Jurkat, Clone E6-1 (cell line): ENCODE data around the gene TRIM66.
A peak's percentile ranks its signal among the peaks of the same experiment; 100 is the strongest.

Source experiments
- DNase-seq: peaks from one replicate; pipeline ENCODE4 v3.0.0-alpha.2; 2011; ENCODE audit warnings: low read depth, low spot score
- H3K4me3 ChIP-seq: 2 replicates; pipeline ENCODE4 v1.5.1; 2011; ENCODE audit warnings: mild to moderate bottlenecking, low read length, control low read depth, moderate library complexity

The TRIM66 gene

DNA sequence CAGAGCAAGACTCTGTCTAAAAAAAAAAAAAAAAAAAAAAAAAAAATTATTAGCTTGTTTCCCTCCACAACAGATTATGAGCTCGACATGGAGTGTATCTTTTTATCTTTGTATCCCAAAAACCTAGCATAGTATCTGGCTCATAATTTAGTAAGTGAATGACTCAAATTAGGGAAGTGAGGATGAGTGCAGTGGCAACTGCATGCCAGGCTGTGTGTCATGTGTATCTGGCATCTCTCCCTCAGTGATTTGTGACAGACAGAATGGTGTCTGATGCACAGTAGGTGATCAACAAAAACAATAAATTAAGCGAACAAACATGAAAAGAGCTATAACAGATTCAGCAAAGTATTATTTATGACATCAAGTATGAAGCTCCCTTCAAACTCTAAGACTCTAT is 95.7 kb downstream of the TRIM66 start:
- DNase-seq = no peak
- no peak overlapping the region for H3K4me3 ChIP-seq

DNA sequence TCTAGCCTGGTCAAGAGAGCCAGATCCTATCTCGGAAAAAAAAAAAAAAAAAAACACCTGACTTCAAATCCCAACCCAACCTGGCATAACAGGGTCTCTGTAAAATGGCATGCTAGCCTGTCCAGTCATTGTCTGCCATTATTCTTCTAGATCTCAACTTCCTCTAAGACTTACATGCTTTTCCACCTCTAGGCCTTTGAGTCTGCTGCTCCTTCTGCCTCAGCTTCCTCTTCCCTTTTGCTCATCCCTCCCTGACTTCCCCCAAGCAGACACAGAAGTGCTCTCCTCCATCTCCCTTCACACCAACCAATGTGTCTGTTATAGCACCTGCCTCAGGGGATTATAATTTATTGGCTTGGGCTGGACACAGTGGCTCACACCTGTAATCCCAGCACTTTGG is 96.3 kb downstream of the TRIM66 start:
- DNase-seq = no peak
- H3K4me3 ChIP-seq = no peak overlapping the region

DNA sequence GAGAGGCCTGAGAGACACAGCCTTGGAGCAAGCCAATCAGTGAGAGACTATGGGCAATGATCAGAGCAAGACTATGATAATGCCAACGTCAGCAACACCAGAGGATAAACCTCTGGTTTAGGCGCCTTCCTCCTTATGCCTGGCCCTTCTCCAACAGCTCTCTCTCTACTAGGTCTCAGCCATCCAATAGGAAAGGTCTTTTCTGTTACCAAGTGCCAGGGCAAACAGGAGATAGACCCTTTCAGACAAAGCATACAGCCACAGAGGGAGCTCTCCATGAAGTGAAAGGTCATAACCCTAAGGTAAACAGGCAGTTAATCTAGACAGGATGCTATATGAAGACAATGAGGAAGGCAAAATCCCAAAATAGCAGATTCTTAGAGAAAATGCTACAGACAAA is 98.0 kb downstream of the TRIM66 start:
- no peak for DNase-seq

DNA sequence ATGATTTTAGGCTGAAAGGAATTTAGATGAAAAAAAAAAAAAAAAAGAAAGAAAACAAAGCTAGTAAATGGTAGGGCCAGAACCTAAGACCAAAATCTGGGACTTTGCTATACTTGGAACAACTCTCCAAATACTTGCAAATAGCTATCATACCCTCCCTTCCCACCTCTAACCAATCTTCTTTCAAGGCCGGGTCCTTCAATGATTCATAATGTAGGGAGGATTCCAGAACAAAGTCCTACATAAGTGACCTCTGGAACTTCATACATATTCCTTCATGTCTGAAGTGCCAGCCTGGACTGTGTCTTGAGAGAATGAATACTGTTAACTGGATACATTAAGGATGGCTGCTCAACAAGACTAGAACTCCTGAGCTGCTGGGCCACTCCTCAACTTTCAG is 98.4 kb downstream of the TRIM66 start:
- DNase-seq = no peak
- no peak overlapping the region for H3K4me3 ChIP-seq

More for the DNA sequence above, 98.0 kb downstream of the TRIM66 start:
- H3K4me3 ChIP-seq = no peak overlapping the region

DNA sequence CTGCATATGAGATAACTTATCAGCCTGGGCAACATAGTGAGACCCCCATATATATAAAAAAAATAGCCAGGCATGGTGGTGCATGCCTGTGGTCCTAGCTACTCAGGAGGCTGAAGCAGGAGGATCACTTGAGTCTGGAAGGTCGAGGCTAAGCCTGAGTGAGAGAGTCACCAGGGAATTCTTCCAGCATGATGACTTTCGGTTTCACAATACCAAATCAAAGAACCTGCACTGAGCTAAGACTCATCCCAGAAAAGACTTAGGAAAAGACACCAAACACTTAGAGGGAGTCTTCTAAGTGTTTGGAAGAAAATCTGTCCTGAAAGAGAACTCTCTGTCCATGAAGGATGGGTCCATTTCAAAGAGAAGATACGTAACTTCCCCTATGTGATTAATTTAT is 101.2 kb downstream of the TRIM66 start:
- H3K4me3 ChIP-seq = no peak overlapping the region
- DNase-seq = no peak

DNA sequence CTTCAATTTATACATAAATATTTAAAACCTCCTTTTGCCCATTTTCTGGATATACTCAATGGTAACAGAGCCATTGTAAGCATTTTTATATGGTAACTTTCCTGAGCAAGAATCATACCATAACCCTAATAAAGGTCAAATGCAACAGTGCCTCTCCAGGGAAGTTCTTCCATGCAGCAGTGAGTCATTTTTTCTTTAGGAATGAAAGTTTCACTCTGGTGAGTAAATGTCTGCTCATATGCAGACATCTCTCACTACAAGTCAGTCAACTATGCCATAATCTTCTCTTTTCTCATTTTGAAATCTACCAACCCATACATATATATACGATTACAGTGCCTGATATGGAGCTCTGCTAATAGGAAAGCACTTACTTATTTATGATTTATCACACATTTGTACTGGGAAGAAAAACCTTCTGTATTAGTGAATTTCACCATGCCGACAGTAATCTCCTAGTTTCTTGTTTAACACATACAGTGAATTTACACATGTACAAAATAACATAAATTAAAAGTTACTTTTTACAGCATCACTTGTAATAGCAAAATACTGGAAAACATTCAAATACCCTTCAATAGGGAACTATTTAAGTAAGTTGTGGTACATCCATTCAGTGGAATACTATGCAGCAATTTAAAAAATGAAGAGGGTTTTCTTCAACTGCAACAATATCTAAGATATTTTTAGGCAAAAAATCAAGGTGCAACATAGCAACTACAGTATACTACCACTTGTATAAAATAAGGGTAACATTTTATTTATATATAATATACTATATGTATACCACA is 104.5 kb downstream of the TRIM66 start:
- no peak for DNase-seq
- H3K4me3 ChIP-seq = no peak overlapping the region

DNA sequence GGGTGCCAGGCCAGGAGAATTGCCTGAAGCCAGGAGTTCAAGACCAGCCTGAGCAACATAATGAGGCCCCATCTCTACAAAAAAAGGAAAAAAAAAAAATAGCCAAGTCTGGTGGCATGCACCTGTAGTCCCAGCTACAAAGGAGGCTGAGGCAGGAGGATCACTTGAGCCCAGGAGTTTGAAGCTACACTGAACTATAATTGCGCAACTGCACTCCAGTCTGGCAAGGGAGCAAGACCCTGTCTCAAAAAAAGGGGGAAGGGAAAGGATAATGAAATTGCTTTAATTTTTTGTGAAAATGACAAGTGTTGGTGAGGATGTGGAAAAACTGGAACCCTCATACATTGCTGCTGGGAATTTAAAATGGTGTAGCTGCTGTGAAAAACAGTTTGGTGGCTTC is 107.7 kb downstream of the TRIM66 start:
- H3K4me3 ChIP-seq = no peak overlapping the region
- no peak for DNase-seq

DNA sequence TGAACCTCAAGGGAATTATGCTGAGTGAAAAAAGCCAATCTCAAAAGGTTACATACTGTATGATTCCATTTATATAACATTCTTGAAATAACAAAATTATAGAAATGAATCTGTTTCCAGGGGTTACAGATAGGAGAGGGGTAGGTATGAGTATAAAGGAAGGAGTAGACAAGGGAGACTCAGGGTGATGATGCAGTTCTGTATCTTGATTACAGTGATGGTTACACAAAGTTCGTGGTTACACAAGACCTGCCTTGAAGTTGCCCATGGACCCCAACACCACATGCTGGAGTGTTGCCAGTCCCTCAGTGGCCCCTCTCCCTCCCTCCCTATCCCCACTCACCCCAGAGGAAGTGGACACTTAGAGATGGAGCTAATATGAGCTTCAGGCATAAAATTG is 108.7 kb downstream of the TRIM66 start:
- no peak overlapping the region for H3K4me3 ChIP-seq

DNA sequence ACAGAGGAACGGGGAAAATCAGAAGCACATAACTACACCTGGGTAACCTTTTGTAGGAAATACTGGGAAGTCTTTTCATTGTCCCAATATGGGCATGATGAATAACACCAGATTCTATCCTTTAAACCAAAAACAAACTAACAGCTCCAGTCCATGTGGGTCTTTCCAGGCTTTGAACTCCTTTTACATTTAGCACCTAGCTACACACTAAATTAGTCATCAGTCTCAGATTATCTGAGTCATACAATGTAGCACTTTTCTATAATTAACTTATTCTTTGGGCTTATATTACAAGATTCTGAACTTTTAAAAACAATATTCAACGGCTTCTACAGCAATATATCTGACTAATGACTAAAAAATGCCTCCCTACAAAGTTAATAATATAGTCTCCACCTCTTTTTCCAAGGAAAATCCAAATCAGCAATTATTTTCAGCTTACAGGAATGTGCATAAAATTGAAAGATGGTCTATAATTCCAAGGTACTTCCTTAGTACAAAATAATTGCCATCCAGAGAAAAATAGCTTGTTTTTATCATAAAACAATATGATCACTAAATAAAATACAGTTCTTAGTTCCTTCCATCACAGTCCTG is 114.8 kb downstream of the TRIM66 start:
- no peak overlapping the region for H3K4me3 ChIP-seq
- no peak for DNase-seq

More for the DNA sequence above, 108.7 kb downstream of the TRIM66 start:
- no peak for DNase-seq

DNA sequence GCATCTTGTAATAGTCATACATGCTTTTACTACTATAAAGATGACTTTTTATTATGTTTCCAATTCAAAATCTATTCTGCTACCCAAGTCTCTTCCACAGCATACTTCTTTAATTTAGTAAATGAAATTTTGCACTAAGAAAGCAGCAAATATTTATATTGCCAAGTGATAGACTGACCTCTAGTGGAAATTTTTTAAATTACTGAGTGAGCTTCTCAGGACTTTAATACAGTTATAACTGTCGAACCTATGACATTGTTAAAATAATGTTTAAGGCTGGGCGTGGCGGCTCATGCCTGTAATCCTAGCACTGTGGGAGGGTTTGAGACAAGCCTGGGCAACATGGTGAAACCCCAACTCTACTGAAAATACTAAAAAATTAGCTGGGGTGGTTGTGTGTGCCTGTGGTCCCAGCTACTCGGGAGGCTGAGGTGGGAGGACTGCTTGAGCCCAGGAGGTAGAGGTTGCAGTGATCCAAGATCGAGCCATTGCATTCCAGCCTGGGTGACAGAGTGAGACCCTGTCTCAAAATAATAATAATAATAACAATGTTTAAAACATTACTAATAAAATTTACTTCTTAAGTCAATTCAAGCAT is 115.8 kb downstream of the TRIM66 start:
- DNase-seq = peak; percentile 45
- no peak overlapping the region for H3K4me3 ChIP-seq

DNA sequence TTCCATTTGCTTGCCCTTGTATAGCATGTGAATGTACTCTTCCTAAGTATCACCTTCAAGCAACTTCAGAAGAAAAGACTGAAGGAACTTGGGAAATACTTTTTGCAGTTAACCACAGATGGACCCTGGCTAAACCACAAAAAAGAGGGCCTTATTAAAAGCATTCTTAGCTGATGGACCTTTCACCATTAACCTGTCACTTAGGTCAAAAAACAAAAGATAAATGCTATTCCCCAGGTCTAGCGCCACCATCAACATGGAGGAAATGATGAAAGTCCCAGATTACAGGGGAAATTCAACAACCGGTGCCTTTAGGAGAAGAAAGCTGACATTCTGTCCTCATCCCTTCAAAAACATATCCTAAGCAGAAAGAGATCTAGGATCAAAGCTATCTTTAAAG is 117.9 kb downstream of the TRIM66 start:
- H3K4me3 ChIP-seq = no peak overlapping the region
- DNase-seq = no peak
